ENCODE results near the gene DND1. TPM values are rescaled to one million over a fixed set of nuclear protein-coding genes. Genes with fewer than 3 reads are reported as not detected.

The DND1 gene
- polyA plus RNA-seq, 1 donor (not counting 4 experiments of a cell fraction or from before 2014, with no cell fraction given), result 0.22 TPM

DNA sequence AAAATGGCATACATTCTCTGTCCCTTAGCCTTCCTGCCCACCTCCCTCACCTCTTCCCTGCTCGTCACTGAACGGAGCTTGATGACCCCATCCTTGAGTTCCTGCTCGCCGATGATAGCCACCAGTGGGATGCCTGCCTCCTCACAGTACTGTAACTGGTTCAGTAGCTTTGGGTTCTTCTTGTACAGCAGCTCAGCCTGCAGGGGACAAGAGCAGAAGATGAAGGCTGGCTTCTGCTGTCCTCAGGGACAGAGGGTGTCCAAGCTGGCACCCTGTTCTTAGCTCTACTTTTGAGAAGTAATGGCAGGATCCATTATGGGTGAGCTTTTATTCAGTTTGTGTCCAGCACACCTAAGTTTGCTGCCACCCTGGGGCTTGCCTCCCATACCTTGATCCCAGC lies 1.3 kb upstream of the DND1 start:
- H3K27me3 ChIP-seq (ENCODE audit: control insufficient read depth, extremely low read depth, insufficient read depth, low read length), result no peaks in the 10 kb centered on the region
- no peaks in the 10 kb centered on the region for H3K79me2 ChIP-seq (ENCODE audit: control insufficient read depth, insufficient read depth, low read length)
- no peak overlapping the region for H3K4me2 ChIP-seq (ENCODE audit: control insufficient read depth, extremely low read depth, insufficient read depth, low read depth, low read length)
- no peaks in the 10 kb centered on the region for H3K9me1 ChIP-seq (ENCODE audit: control insufficient read depth, extremely low read depth, insufficient read depth, low read length)
- DNase-seq (ENCODE audit: low read depth, low spot score) (no peak), FAIRE-seq (no peak)
- H3K9ac ChIP-seq (ENCODE audit: control insufficient read depth, extremely low read depth, insufficient read depth, low read length), result no peak overlapping the region
- no peaks in the 10 kb centered on the region for H3K4me1 ChIP-seq (ENCODE audit: control insufficient read depth, extremely low read depth, insufficient read depth, low read length)
- no peak for TF ChIP-seq EZH2 (IDR thresholded peaks at IDR 0.05; ENCODE audit: low read length)
- TF ChIP-seq, protein P1, sequence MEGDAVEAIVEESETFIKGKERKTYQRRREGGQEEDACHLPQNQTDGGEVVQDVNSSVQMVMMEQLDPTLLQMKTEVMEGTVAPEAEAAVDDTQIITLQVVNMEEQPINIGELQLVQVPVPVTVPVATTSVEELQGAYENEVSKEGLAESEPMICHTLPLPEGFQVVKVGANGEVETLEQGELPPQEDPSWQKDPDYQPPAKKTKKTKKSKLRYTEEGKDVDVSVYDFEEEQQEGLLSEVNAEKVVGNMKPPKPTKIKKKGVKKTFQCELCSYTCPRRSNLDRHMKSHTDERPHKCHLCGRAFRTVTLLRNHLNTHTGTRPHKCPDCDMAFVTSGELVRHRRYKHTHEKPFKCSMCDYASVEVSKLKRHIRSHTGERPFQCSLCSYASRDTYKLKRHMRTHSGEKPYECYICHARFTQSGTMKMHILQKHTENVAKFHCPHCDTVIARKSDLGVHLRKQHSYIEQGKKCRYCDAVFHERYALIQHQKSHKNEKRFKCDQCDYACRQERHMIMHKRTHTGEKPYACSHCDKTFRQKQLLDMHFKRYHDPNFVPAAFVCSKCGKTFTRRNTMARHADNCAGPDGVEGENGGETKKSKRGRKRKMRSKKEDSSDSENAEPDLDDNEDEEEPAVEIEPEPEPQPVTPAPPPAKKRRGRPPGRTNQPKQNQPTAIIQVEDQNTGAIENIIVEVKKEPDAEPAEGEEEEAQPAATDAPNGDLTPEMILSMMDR (optimal IDR thresholded peaks at IDR 0.05 in 1 of 3, IDR thresholded peaks at IDR 0.05 in 1 of 3, conservative IDR thresholded peaks at IDR 0.05 in 1 of 3; ENCODE audit: extremely low read depth in 1 of 3, insufficient read depth in 2 of 3, low read length in 3 of 3), result no peak
- no peaks in the 10 kb centered on the region for H4K20me1 ChIP-seq (ENCODE audit: control insufficient read depth, extremely low read depth, insufficient read depth, low read length)
- H2AFZ ChIP-seq (ENCODE audit: control insufficient read depth, low read length), result no peak overlapping the region
- peaks cover 26 to 42% of the 10 kb centered on the region in 2 experiments for H3K36me3 ChIP-seq (ENCODE audit: control insufficient read depth in 2 of 2, extremely low read depth in 1 of 2, insufficient read depth in 2 of 2, low read length in 2 of 2)
- no peak overlapping the region for H3K27ac ChIP-seq (ENCODE audit: control insufficient read depth, insufficient read depth, low read length)
- dilution Hi-C loops (cut with MboI; ENCODE audit: extremely low pct_ligation_motif_present, low sequenced_read_pairs), result no loop called here
- H3K9me3 ChIP-seq (ENCODE audit: control insufficient read depth, low read depth, low read length), result no peaks in the 10 kb centered on the region
- H3K4me3 ChIP-seq (ENCODE audit: control insufficient read depth in 2 of 3, extremely low read depth in 1 of 3, insufficient read depth in 2 of 3, low read depth in 1 of 3, low read length in 3 of 3), result no peak overlapping the region

DNA sequence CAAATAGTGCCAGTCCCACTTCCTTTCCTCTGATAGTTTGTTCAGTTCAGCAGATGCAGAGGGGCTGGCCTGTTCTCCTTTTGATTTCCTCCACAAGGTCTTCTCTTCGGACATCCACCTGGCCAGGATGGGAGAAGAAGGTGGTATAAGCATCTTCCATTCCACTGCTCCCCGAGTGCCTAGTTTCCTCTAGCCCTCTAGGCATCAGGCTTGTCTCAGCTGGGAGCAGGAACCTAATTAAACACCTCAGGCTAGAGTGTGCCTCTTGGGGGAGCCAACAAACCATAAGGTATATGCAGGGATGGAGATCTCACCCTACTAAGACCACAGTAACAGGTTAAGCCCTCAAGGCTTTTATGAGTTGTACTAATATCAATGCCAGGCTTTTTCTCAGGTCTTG lies 835 bp upstream of the DND1 start:
- peaks cover 30 to 42% of the 10 kb centered on the region in 2 experiments for H3K36me3 ChIP-seq (ENCODE audit: control insufficient read depth in 2 of 2, extremely low read depth in 1 of 2, insufficient read depth in 2 of 2, low read length in 2 of 2)
- H3K4me1 ChIP-seq (ENCODE audit: control insufficient read depth, extremely low read depth, insufficient read depth, low read length), result no peaks in the 10 kb centered on the region
- H3K9me3 ChIP-seq (ENCODE audit: control insufficient read depth, low read depth, low read length), result no peaks in the 10 kb centered on the region
- no peak overlapping the region for H3K9ac ChIP-seq (ENCODE audit: control insufficient read depth, extremely low read depth, insufficient read depth, low read length)
- H3K4me3 ChIP-seq (ENCODE audit: control insufficient read depth in 2 of 3, extremely low read depth in 1 of 3, insufficient read depth in 2 of 3, low read depth in 1 of 3, low read length in 3 of 3), result no peak overlapping the region
- no peaks in the 10 kb centered on the region for H3K27me3 ChIP-seq (ENCODE audit: control insufficient read depth, extremely low read depth, insufficient read depth, low read length)
- H3K9me1 ChIP-seq (ENCODE audit: control insufficient read depth, extremely low read depth, insufficient read depth, low read length), result no peaks in the 10 kb centered on the region
- no peak overlapping the region for H3K27ac ChIP-seq (ENCODE audit: control insufficient read depth, insufficient read depth, low read length)
- no peaks in the 10 kb centered on the region for H3K79me2 ChIP-seq (ENCODE audit: control insufficient read depth, insufficient read depth, low read length)
- TF ChIP-seq EZH2 (IDR thresholded peaks at IDR 0.05; ENCODE audit: low read length), result no peak
- TF ChIP-seq, protein P1 (optimal IDR thresholded peaks at IDR 0.05 in 1 of 3, IDR thresholded peaks at IDR 0.05 in 1 of 3, conservative IDR thresholded peaks at IDR 0.05 in 1 of 3; ENCODE audit: extremely low read depth in 1 of 3, insufficient read depth in 2 of 3, low read length in 3 of 3), result no peak
- no peak overlapping the region for H2AFZ ChIP-seq (ENCODE audit: control insufficient read depth, low read length)
- no peak for FAIRE-seq
- DNase-seq (ENCODE audit: low read depth, low spot score), result no peak
- dilution Hi-C loops (cut with MboI; ENCODE audit: extremely low pct_ligation_motif_present, low sequenced_read_pairs), result no loop called here
- no peaks in the 10 kb centered on the region for H4K20me1 ChIP-seq (ENCODE audit: control insufficient read depth, extremely low read depth, insufficient read depth, low read length)
- H3K4me2 ChIP-seq (ENCODE audit: control insufficient read depth, extremely low read depth, insufficient read depth, low read depth, low read length), result no peak overlapping the region
